ENCODE results near the gene PRAC2. TPM values are rescaled to one million over a fixed set of nuclear protein-coding genes. Genes with fewer than 3 reads are reported as not detected.

The PRAC2 gene
- not detected in 2 replicates for total RNA-seq

DNA sequence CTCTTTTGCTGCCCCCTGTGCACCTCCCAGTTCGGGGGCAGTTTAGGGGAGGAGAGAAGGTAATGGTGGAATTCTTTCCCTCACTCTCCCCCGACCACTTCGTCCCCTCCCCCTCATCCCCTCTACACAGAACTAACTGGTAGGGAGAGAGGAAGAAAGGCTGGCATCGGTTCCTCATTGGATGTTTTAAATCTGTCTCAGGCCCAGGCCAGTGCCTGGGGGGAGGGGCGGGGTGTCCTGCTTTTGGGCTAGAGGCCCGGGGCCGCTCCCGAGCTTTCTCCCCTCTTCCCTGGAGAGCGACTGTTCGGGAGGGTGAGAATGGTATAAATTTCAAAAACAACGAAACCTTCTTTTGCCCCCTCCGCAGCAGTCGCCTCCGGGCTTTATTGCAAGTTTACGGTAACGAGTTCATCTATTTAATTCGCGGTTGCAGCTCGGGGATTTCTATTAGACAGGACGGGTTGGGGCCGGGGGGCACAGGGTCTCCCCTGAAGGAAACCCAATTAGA, at the start of gene PRAC2:
TSS of gene PRAC2 (plus strand) at position 271 of the 508 bp plus-strand sequence. CDS start 1,226 bp downstream, outside the sequence.

DNA sequence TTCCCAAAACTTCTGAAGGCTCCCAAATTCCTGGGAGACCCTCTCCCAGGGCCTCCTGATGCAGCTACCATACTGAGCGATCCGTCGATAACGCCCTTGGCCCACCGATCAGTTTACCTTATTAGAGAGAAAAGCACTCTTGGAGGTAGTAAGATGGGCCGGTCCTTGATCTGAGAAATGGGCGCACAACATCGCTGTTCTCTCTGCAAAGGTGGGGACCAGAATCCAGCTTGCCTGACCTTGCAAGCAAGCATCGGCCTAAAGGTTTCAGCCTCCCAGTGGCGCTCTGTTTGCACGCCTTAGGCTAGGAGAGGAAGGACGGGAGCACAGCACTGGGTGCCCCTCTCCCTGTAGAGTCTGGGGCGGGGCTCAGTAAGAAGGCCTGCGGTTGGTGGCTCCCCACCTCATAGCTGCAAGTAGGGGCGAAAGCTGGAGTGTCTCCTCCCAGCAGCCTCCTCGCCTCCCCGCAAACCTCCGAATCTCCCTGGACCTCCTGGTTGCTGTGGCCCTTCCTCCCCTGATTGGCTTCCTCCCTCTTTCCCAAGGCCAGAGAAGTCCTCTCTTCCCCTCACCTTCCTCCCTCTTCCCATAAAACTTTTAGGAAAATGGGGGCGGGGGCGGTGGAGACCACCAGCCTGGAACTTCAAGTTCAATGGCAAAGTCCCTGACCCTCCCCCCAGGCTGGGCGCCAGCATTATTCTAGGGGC, 631 bp upstream of the PRAC2 start, which contains the start of gene PRAC1:
TSS of gene PRAC1 (minus strand) at position 318 of the 707 bp plus-strand sequence. CDS start at position 192, 126 bp downstream.

DNA sequence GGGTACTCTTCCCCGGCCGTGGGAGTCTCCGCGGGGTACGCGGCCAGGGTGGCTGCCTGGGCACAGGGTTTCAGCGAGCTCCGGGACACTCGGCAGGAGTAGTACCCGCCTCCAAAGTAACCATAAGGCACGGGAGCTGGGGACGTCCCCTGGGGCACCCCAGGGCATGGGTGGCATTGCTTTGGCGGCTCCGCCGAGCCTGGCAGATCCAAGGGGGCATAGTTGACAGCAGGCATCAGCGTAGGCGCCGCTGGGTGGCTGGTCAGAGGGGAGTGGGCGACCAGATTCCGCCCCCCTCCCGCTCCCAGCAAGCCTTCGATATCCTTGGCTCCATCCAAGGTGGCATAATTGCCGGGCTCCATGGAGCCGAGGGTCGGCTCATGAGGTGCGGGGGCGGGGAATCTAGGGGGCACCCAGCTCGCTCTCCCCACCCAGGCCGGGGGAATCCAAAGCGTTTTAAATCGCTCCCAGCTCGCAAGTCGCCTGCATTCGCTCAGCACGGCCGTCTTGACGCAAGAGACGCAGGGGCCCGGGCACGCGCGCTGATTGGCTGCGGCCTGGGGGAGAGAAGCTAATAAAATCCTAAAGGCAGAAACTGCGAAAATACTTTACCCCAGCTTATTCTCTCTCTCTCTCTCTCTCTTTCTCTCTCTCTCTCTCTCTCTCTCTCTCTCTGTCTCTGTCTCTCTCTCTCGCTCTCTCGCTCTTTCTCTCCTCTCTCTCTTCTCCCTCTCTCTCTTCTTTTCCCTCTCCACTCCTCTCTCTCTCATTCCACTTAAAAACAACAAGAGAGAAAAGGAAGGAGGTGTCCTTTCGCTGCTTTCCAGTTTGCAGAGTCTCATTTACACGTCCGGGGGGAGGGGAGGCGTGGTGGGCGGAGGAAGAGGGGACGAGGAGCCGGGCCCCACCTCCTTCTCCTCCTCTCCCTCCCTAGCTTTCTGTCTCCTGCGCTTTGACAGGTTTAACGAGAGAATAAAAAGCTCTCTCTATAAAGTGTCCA, 5.5 kb downstream of the PRAC2 start, which contains the start of gene HOXB13:
TSS of gene HOXB13 (minus strand) at position 519 of the 1,000 bp plus-strand sequence. CDS start at position 362, 157 bp downstream.

Other genes starting within 250 kb of the PRAC2 start
- gene HOXB1, start 192.2 kb upstream of the PRAC2 start, total RNA-seq: not detected in 2 replicates
- gene HOXB2, start 178.1 kb upstream of the PRAC2 start, total RNA-seq: 8.0 and 8.6 TPM in 2 replicates
- 1.00 and 1.1 TPM in 2 replicates for gene HOXB4, start 144.8 kb upstream of the PRAC2 start, total RNA-seq
- gene HOXB3, start 132.9 kb upstream of the PRAC2 start, total RNA-seq: 3.0 and 4.0 TPM in 2 replicates
- gene HOXB5, start 129.4 kb upstream of the PRAC2 start, total RNA-seq: not detected in 2 replicates
- gene HOXB6, start 118.2 kb upstream of the PRAC2 start, total RNA-seq: 0.62 and 0.77 TPM in 2 replicates
- gene HOXB7, start 112.2 kb upstream of the PRAC2 start, total RNA-seq: 1.4 and 1.7 TPM in 2 replicates
- 0.22 TPM in 1 of 2 replicates, not detected in the other for gene HOXB8, start 107.9 kb upstream of the PRAC2 start, total RNA-seq
- not detected in 2 replicates for gene HOXB9, start 96.8 kb upstream of the PRAC2 start, total RNA-seq
- not detected in 2 replicates for gene PRAC1, start 667 bp upstream of the PRAC2 start, total RNA-seq
- gene HOXB13, start 5.6 kb downstream of the PRAC2 start, total RNA-seq: not detected in 2 replicates
- gene TTLL6, start 94.0 kb downstream of the PRAC2 start, total RNA-seq: not detected in 2 replicates
- 52.5 and 53.5 TPM in 2 replicates for gene CALCOCO2, start 107.8 kb downstream of the PRAC2 start, total RNA-seq
- gene ATP5MC1, start 169.6 kb downstream of the PRAC2 start, total RNA-seq: 36.5 and 45.2 TPM in 2 replicates
- 64.6 and 74.8 TPM in 2 replicates for gene UBE2Z, start 185.2 kb downstream of the PRAC2 start, total RNA-seq
- 110 and 124 TPM in 2 replicates for gene SNF8, start 221.7 kb downstream of the PRAC2 start, total RNA-seq
- not detected in 2 replicates for gene GIP, start 245.4 kb downstream of the PRAC2 start, total RNA-seq

Measured in uterine smooth muscle cell (primary cell).